Right atrium auricular region (tissue), 2 donors: Measurements from ENCODE around the gene ANKH. TPM values are rescaled to one million over a fixed set of nuclear protein-coding genes. Genes with fewer than 3 reads are reported as not detected.

Source experiments
- DNase-seq: peaks from one replicate; pipeline ENCODE4 v3.0.0-alpha.2; 2019; ENCODE audit warnings: low spot score
- H3K27ac ChIP-seq, 2 donors: fragments of 200-600 bp; sonication (generic); 1 replicate in 1 of 2; 2 replicates in 1 of 2; pipeline ENCODE4 v1.5.1; 2016 to 2019
- H3K27me3 ChIP-seq, 2 donors: fragments of 200-600 bp; sonication (generic); one replicate each; pipeline versions ENCODE4 v1.5.1 to v1.6.0; 2017 to 2019
- H3K36me3 ChIP-seq: fragments of 200-600 bp; sonication (generic); one replicate; pipeline ENCODE4 v1.5.1; 2016
- H3K4me1 ChIP-seq, 2 donors: fragments of 200-600 bp; sonication (generic); one replicate each; pipeline versions ENCODE4 v1.5.1 to v1.6.0; 2017 to 2019
- H3K4me3 ChIP-seq, 2 donors: fragments of 200-600 bp; sonication (generic); 1 replicate in 1 of 2; 2 replicates in 1 of 2; pipeline ENCODE4 v1.5.1; 2017 to 2019; ENCODE audit warnings: mild to moderate bottlenecking in 1 of 2, moderate library complexity in 1 of 2
- H3K9me3 ChIP-seq, 2 donors: fragments of 200-600 bp; sonication (generic); one replicate each; pipeline ENCODE4 v1.5.1; 2019
- total RNA-seq, 2 donors: library from RNA; depleted of rRNA; stranded (reverse); fragments of >200 nt; gene quantifications; one replicate each; pipeline ENCODE4 v1.1.0, GENCODE V29; 2016
- TF ChIP-seq, protein P1 (sequence below), 2 donors: fragments of 200-600 bp; sonication (generic); IDR thresholded peaks; one replicate each; pipeline ENCODE4 v1.5.1; 2019; ENCODE audit warnings: antibody characterized with exemption in 2 of 2

The ANKH gene
- total RNA-seq, 2 donors from 2014 or later: 52.3 to 80.4 TPM

- H3K9me3 ChIP-seq: no peaks in the 10 kb centered on the region
- peak overlapping the region; percentile 40 to 41 for H3K27ac ChIP-seq
- H3K4me3 ChIP-seq: no peak overlapping the region
- peaks cover 18% of the 10 kb centered on the region for H3K36me3 ChIP-seq
- H3K4me1 ChIP-seq: peaks cover 0 to 66% of the 10 kb centered on the region in 2 donors
- TF ChIP-seq, protein P1, sequence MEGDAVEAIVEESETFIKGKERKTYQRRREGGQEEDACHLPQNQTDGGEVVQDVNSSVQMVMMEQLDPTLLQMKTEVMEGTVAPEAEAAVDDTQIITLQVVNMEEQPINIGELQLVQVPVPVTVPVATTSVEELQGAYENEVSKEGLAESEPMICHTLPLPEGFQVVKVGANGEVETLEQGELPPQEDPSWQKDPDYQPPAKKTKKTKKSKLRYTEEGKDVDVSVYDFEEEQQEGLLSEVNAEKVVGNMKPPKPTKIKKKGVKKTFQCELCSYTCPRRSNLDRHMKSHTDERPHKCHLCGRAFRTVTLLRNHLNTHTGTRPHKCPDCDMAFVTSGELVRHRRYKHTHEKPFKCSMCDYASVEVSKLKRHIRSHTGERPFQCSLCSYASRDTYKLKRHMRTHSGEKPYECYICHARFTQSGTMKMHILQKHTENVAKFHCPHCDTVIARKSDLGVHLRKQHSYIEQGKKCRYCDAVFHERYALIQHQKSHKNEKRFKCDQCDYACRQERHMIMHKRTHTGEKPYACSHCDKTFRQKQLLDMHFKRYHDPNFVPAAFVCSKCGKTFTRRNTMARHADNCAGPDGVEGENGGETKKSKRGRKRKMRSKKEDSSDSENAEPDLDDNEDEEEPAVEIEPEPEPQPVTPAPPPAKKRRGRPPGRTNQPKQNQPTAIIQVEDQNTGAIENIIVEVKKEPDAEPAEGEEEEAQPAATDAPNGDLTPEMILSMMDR (IDR thresholded peaks at IDR 0.05): no peak
- DNase-seq: no peak
- no peaks in the 10 kb centered on the region for H3K27me3 ChIP-seq
These were observed 132.0 kb downstream of the ANKH start for GRCh38 chr5:14739538-14739937.

DNA sequence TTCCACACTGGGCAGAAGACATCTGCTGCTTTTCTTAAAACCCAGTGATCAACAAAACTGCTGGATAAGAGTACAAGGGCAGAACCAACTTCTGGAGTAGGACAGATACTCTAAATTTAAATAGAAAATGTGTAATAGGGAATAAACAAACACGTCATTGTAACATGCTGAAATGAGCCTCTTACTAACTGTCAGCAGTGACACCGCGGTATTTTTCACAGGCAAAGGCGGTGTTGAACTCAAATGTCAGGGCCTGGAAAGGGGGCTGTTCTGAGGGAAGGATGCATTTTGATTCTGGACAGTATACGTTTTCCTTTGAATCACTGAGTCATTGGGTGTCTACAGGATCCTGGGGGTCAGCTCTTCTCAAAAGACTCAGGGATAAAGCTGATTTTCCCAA, 133.5 kb downstream of the ANKH start:
- Histone ChIP-seq H3K9me3 (no peaks in the 10 kb centered on the region), H3K4me3 (no peak overlapping the region), H3K27ac (peak overlapping the region in 1 of 2 donors; percentile 38), H3K36me3 (peaks cover 18% of the 10 kb centered on the region), H3K27me3 (no peaks in the 10 kb centered on the region), H3K4me1 (peaks cover 0 to 62% of the 10 kb centered on the region in 2 donors)
- TF ChIP-seq, protein P1 (IDR thresholded peaks at IDR 0.05): no peak
- DNase-seq: no peak

DNA sequence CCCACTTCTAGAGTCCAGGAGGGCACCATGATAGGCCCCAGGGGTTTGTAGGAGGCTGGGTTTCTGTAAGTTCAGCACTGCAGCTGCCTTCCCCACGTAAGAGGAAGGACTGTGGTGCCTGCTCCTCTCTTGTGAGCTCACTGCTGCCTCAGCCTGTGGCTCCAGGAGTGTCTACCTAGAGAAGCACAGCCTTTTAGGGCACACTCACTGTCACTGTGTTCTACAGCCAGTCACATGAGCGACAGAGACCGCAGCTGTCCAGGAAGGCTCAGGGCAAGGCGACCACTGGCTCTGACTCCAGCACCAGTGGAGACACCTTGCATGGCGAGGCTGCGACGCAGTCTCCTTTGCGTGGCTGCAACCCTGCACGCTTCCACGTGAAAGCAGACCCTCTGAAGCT, 134.3 kb downstream of the ANKH start:
- DNase-seq: no peak
- TF ChIP-seq, protein P1 (IDR thresholded peaks at IDR 0.05): no peak
- peaks cover 18% of the 10 kb centered on the region for H3K36me3 ChIP-seq
- H3K27me3 ChIP-seq: no peaks in the 10 kb centered on the region
- H3K4me1 ChIP-seq: peaks cover 0 to 54% of the 10 kb centered on the region in 2 donors
- H3K9me3 ChIP-seq: no peaks in the 10 kb centered on the region
- peak overlapping the region in 1 of 2 donors; percentile 38 for H3K27ac ChIP-seq
- H3K4me3 ChIP-seq: no peak overlapping the region

- Histone ChIP-seq H3K36me3 (peaks cover 7% of the 10 kb centered on the region), H3K9me3 (no peaks in the 10 kb centered on the region), H3K27ac (no peak overlapping the region), H3K27me3 (no peaks in the 10 kb centered on the region), H3K4me1 (peaks cover 0 to 46% of the 10 kb centered on the region in 2 donors), H3K4me3 (no peak overlapping the region)
- no peak for DNase-seq
- TF ChIP-seq, protein P1 (IDR thresholded peaks at IDR 0.05): no peak
These were observed 135.6 kb downstream of the ANKH start for GRCh38 chr5:14735944-14736343.

- peaks cover 8% of the 10 kb centered on the region for H3K36me3 ChIP-seq
- no peak for DNase-seq
- H3K4me3 ChIP-seq: no peak overlapping the region
- TF ChIP-seq, protein P1 (IDR thresholded peaks at IDR 0.05): no peak
- no peaks in the 10 kb centered on the region for H3K27me3 ChIP-seq
- no peak overlapping the region for H3K27ac ChIP-seq
- H3K4me1 ChIP-seq: peaks cover 0 to 36% of the 10 kb centered on the region in 2 donors
- no peaks in the 10 kb centered on the region for H3K9me3 ChIP-seq
These were observed 137.2 kb downstream of the ANKH start for GRCh38 chr5:14734396-14734795.

- DNase-seq: no peak
- Histone ChIP-seq H3K36me3 (peaks cover 8% of the 10 kb centered on the region), H3K4me3 (no peak overlapping the region), H3K27me3 (no peaks in the 10 kb centered on the region), H3K4me1 (peaks cover 0 to 28% of the 10 kb centered on the region in 2 donors), H3K27ac (no peak overlapping the region), H3K9me3 (no peaks in the 10 kb centered on the region)
- TF ChIP-seq, protein P1 (IDR thresholded peaks at IDR 0.05): no peak
These were observed 137.9 kb downstream of the ANKH start for GRCh38 chr5:14733661-14734060.
